GM12878 (cell line): ENCODE measurements around the gene HCK. TPM values are rescaled to one million over a fixed set of nuclear protein-coding genes. Genes with fewer than 3 reads are reported as not detected.

Experiments used
- ATAC-seq: fragments of 200-7000 bp; cut with Tn5 transposase; 3 replicates; pipeline ENCODE4 v1.9.1; 2020; ENCODE audit warnings: mild to moderate bottlenecking, moderate library complexity
- BruUV-seq: library from RNA; stranded (reverse); fragments of 400-500 nt; replicated peaks from 2 replicates; lab custom pipeline; 2021; lab: Mats Ljungman, UMichigan
- CTCF ChIA-PET: fragments of 300-600 bp; sonication (Branson Sonifier 250); formaldehyde crosslinking; extraction: SDS; loops from one replicate; lab custom pipeline; 2021; ENCODE audit warnings: inconsistent platforms; lab: Yijun Ruan, JAX
- POLR2A ChIA-PET: fragments of 350-600 bp; formaldehyde crosslinking; extraction: SDS; loops from one replicate; lab custom pipeline; 2021; ENCODE audit warnings: inconsistent platforms; lab: Charles Lee
- RAD21 ChIA-PET: fragments of 300-600 bp; sonication (Branson Sonifier 250); formaldehyde crosslinking; loops from one replicate; lab custom pipeline; 2023; ENCODE audit warnings: antibody characterized with exemption; ENCODE audit not compliant: unreplicated experiment; lab: Charles Lee
- SMC1A ChIA-PET: fragments of 300-600 bp; sonication (Branson Sonifier 250); formaldehyde crosslinking; loops from one replicate; lab custom pipeline; 2023; ENCODE audit not compliant: unreplicated experiment, uncharacterized antibody; lab: Charles Lee
- DNase-seq: peaks from one replicate; pipeline ENCODE4 v3.0.0-alpha.2; 2011; ENCODE audit warnings: low read depth, low spot score
- FAIRE-seq: peaks from 3 replicates; lab custom pipeline; 2011; peaks lifted over from hg19 to GRCh38; lab: Jason Lieb, UNC
- H2AFZ ChIP-seq: 2 replicates; pipeline ENCODE4 v1.6.0; 2011; ENCODE audit warnings: low read depth, low read length, control low read depth; ENCODE audit not compliant: control insufficient read depth
- H3K27ac ChIP-seq: 2 replicates; pipeline ENCODE4 v1.5.1; 2011; ENCODE audit warnings: control low read depth; ENCODE audit not compliant: control insufficient read depth, insufficient read depth
- H3K27me3 ChIP-seq, 2 experiments: replicated peaks in 1 of 2; 2 replicates each; pipeline versions ENCODE4 v1.6.0 to v1.6.1; 2011; ENCODE audit warnings: low read length in 1 of 2; ENCODE audit not compliant: control insufficient read depth in 2 of 2, insufficient read depth in 2 of 2
- H3K36me3 ChIP-seq, 2 experiments: 2 replicates each; pipeline ENCODE4 v1.5.1; 2011; ENCODE audit warnings: low read length in 1 of 2; ENCODE audit not compliant: control insufficient read depth in 2 of 2, insufficient read depth in 2 of 2
- H3K4me1 ChIP-seq: 2 replicates; pipeline ENCODE4 v1.6.1; 2011; ENCODE audit warnings: mild to moderate bottlenecking, low read length, moderate library complexity, mixed read lengths; ENCODE audit not compliant: control insufficient read depth, insufficient read depth
- H3K4me2 ChIP-seq: 2 replicates; pipeline ENCODE4 v1.6.0; 2011; ENCODE audit warnings: control low read depth; ENCODE audit not compliant: control insufficient read depth, insufficient read depth
- H3K4me3 ChIP-seq: fragments of 200-600 bp; sonication (generic); 2 replicates; pipeline ENCODE4 v1.5.1; 2016
- H3K79me2 ChIP-seq: 2 replicates; pipeline ENCODE4 v1.6.0; 2011; ENCODE audit warnings: low read length; ENCODE audit not compliant: control insufficient read depth, insufficient read depth
- H3K9ac ChIP-seq: 2 replicates; pipeline ENCODE4 v1.8.0; 2011; ENCODE audit warnings: low read length, control low read depth, mixed read lengths; ENCODE audit not compliant: control insufficient read depth, insufficient read depth
- H3K9me3 ChIP-seq: replicated peaks from 3 replicates; pipeline ENCODE4 v1.5.1; 2011; ENCODE audit warnings: mild to moderate bottlenecking, low read length; ENCODE audit not compliant: control insufficient read depth, insufficient read depth
- H4K20me1 ChIP-seq: 2 replicates; pipeline ENCODE4 v1.6.0; 2011; ENCODE audit not compliant: control insufficient read depth, insufficient read depth
- BRCA1 ChIP-seq: IDR thresholded peaks from 2 replicates; pipeline ENCODE4 v1.6.1; 2011; ENCODE audit warnings: low read depth, low read length, improper control_type of control experiment
- ETV6 ChIP-seq, 2 experiments: fragments of 450-650 bp in 1 of 2; IDR thresholded peaks in 1 of 2; conservative IDR thresholded peaks in 1 of 2; 2 replicates each; pipeline ENCODE4 v1.6.1; 2014; ENCODE audit warnings: antibody characterized with exemption in 1 of 2, borderline replicate concordance in 1 of 2, low read depth in 1 of 2, mild to moderate bottlenecking in 1 of 2, moderate library complexity in 1 of 2
- NFYA ChIP-seq: IDR thresholded peaks from 2 replicates; pipeline ENCODE4 v1.6.1; 2011; ENCODE audit warnings: low read depth, mild to moderate bottlenecking, low read length, improper control_type of control experiment, borderline replicate concordance
- NRF1 ChIP-seq: conservative IDR thresholded peaks from 2 replicates; pipeline ENCODE4 v1.6.1; 2011; ENCODE audit warnings: mild to moderate bottlenecking, low read depth, low read length, improper control_type of control experiment
- RAD51 ChIP-seq: fragments of 450-650 bp; IDR thresholded peaks from 2 replicates; pipeline ENCODE4 v1.6.1; 2016; ENCODE audit warnings: moderate library complexity, mild to moderate bottlenecking, inconsistent platforms
- RCOR1 ChIP-seq: conservative IDR thresholded peaks from 2 replicates; pipeline ENCODE4 v1.6.1; 2012; ENCODE audit warnings: low read depth, low read length, improper control_type of control experiment
- ZNF622 ChIP-seq: fragments of 450-650 bp; IDR thresholded peaks from 2 replicates; pipeline ENCODE4 v1.6.1; 2017; ENCODE audit warnings: mild to moderate bottlenecking, inconsistent platforms
- ZZZ3 ChIP-seq: IDR thresholded peaks from 2 replicates; pipeline ENCODE4 v1.6.1; 2011; ENCODE audit warnings: low read depth; ENCODE audit not compliant: control insufficient read depth, insufficient read length
- WGBS: methylation state at CpG from one replicate; pipeline ENCODE4 v1.1.6; 2016; ENCODE audit warnings: low lambda C conversion rate; ENCODE audit not compliant: insufficient replicate concordance, insufficient coverage; ENCODE audit errors: missing lambda C conversion rate; 5-methylcytosine and 5-hydroxymethylcytosine counted together
- in situ Hi-C: fragments of 300-500 bp; cut with MboI; formaldehyde crosslinking; loops from 9 replicates; pipeline ENCODE4 v1.14.3; 2018; ENCODE audit warnings: mixed read lengths
- intact Hi-C: fragments of 100-400 bp; cut with micrococcal nuclease; formaldehyde crosslinking; loops from one replicate; pipeline ENCODE4 v1.14.2; 2022; ENCODE audit not compliant: unreplicated experiment
- polyA plus RNA-seq, 11 experiments: library from polyadenylated mRNA; depleted of rRNA in 4 of 11; unstranded in 6 of 11; stranded (reverse) in 5 of 11; fragments of >200 nt; fragmentation: Nextera tagmentation in 4 of 11; fragmentation: Illumina TruSeq in 1 of 11; extraction: Ambion mirVana in 4 of 11; extraction: Trizol in 1 of 11; gene quantifications; 1 replicate in 1 of 11; 2 replicates in 10 of 11; pipeline versions ENCODE4 v1.2.1 to v1.2.3, GENCODE V29; 2011 to 2016; ENCODE audit warnings: inconsistent platforms in 2 of 11, missing spikeins in 2 of 11, low read depth in 1 of 11
- total RNA-seq, 4 experiments: library from RNA; depleted of rRNA in 3 of 4; stranded (reverse); fragments of >200 nt in 3 of 4; fragmentation: Illumina TruSeq in 1 of 4; extraction: Trizol in 1 of 4; gene quantifications; 2 replicates each; pipeline versions ENCODE4 v1.2.1 to v1.2.3, GENCODE V29; 2013 to 2021
- TF ChIP-seq, protein P1 (sequence below): fragments of 450-650 bp; IDR thresholded peaks from 2 replicates; pipeline ENCODE4 v1.6.1; 2017; ENCODE audit warnings: mild to moderate bottlenecking, moderate library complexity
- TF ChIP-seq, protein P2 (sequence below): IDR thresholded peaks from 2 replicates; pipeline ENCODE4 v1.6.1; 2011; ENCODE audit warnings: low read depth, mild to moderate bottlenecking, low read length, moderate library complexity, borderline replicate concordance; ENCODE audit errors: extremely low read depth
- TF ChIP-seq, protein P3 (sequence below): fragments of 450-650 bp; IDR thresholded peaks from 2 replicates; pipeline ENCODE4 v1.6.1; 2017; ENCODE audit warnings: mild to moderate bottlenecking, low read depth, inconsistent platforms; ENCODE audit not compliant: poor library complexity, severe bottlenecking

HCK gene
- total and polyA plus RNA-seq, 10 of the 15 experiments (the other 5 are each of a cell fraction or from before 2014, with no cell fraction given), result 1.3 to 30.3 (median 18.5) TPM

DNA sequence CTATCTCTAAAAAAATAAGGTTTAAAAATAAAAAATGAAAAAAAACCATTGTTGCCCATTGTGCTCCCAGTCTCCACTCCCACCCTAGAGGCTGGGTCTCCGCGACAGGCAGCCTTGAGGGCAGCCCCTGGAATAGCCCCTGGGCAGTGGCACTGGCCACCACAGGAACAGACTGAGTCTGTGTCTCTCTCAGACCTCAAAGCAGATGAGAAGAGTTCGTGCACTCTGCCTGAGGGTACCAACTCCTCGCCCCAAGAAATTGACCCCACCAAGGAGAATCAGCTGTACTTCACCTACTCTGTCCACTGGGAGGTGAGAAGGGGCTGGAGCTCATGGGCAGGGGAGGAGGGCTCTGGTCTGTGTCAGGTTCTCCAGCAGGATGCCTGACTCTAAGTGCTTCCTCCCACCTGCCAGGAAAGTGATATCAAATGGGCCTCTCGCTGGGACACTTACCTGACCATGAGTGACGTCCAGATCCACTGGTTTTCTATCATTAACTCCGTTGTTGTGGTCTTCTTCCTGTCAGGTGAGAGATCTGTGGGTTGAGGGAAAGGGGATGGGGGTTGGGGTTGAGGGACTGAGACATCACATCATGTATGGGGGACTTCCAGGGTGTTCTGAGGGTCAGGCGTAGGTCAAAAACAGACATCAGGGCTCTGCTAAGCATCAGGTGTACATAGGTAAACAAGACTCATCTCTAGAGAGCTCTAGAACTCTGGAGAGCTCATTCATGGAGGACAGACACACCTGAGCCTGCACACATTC is 93.0 kb downstream of the HCK start:
- ChIA-PET CTCF (no interaction called here), RAD21 (no interaction called here)
- no peak overlapping the region for H3K4me3 ChIP-seq

More for the DNA sequence above, 93.0 kb downstream of the HCK start:
- no TSS peak for BruUV-seq
- WGBS, result 93% methylated on average over 8 of the region's 8 CpGs
- Histone ChIP-seq H3K9ac (no peak overlapping the region), H3K27ac (no peak overlapping the region), H3K9me3 (no peaks in the 10 kb centered on the region), H3K4me2 (no peak overlapping the region), H3K79me2 (no peaks in the 10 kb centered on the region), H3K4me1 (no peaks in the 10 kb centered on the region), H2AFZ (no peak overlapping the region), H4K20me1 (no peaks in the 10 kb centered on the region), H3K27me3 (no peaks in the 10 kb centered on the region), H3K36me3 (peaks cover 28 to 40% of the 10 kb centered on the region in 2 experiments)
- ATAC-seq, result no peak
- no peak for DNase-seq
- ChIA-PET SMC1A (no interaction called here), POLR2A (no interaction called here)
- no peak for TF ChIP-seq ZZZ3
- TF ChIP-seq, protein P1, sequence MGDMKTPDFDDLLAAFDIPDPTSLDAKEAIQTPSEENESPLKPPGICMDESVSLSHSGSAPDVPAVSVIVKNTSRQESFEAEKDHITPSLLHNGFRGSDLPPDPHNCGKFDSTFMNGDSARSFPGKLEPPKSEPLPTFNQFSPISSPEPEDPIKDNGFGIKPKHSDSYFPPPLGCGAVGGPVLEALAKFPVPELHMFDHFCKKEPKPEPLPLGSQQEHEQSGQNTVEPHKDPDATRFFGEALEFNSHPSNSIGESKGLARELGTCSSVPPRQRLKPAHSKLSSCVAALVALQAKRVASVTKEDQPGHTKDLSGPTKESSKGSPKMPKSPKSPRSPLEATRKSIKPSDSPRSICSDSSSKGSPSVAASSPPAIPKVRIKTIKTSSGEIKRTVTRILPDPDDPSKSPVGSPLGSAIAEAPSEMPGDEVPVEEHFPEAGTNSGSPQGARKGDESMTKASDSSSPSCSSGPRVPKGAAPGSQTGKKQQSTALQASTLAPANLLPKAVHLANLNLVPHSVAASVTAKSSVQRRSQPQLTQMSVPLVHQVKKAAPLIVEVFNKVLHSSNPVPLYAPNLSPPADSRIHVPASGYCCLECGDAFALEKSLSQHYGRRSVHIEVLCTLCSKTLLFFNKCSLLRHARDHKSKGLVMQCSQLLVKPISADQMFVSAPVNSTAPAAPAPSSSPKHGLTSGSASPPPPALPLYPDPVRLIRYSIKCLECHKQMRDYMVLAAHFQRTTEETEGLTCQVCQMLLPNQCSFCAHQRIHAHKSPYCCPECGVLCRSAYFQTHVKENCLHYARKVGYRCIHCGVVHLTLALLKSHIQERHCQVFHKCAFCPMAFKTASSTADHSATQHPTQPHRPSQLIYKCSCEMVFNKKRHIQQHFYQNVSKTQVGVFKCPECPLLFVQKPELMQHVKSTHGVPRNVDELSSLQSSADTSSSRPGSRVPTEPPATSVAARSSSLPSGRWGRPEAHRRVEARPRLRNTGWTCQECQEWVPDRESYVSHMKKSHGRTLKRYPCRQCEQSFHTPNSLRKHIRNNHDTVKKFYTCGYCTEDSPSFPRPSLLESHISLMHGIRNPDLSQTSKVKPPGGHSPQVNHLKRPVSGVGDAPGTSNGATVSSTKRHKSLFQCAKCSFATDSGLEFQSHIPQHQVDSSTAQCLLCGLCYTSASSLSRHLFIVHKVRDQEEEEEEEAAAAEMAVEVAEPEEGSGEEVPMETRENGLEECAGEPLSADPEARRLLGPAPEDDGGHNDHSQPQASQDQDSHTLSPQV, result no peak
- no peak for TF ChIP-seq ZNF622
- TF ChIP-seq, protein P2, sequence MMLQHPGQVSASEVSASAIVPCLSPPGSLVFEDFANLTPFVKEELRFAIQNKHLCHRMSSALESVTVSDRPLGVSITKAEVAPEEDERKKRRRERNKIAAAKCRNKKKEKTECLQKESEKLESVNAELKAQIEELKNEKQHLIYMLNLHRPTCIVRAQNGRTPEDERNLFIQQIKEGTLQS, result no peak
- no peak for TF ChIP-seq RAD51
- no peak for TF ChIP-seq RCOR1
- no peak for TF ChIP-seq NFYA
- no peak for TF ChIP-seq NRF1
- TF ChIP-seq ETV6 (conservative IDR thresholded peaks at IDR 0.05 in 1 of 2, IDR thresholded peaks at IDR 0.05 in 1 of 2; ENCODE audit: borderline replicate concordance in 1 of 2, low read depth in 1 of 2), result no peak
- TF ChIP-seq, protein P3, sequence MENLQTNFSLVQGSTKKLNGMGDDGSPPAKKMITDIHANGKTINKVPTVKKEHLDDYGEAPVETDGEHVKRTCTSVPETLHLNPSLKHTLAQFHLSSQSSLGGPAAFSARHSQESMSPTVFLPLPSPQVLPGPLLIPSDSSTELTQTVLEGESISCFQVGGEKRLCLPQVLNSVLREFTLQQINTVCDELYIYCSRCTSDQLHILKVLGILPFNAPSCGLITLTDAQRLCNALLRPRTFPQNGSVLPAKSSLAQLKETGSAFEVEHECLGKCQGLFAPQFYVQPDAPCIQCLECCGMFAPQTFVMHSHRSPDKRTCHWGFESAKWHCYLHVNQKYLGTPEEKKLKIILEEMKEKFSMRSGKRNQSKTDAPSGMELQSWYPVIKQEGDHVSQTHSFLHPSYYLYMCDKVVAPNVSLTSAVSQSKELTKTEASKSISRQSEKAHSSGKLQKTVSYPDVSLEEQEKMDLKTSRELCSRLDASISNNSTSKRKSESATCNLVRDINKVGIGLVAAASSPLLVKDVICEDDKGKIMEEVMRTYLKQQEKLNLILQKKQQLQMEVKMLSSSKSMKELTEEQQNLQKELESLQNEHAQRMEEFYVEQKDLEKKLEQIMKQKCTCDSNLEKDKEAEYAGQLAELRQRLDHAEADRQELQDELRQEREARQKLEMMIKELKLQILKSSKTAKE, result no peak
- TF ChIP-seq BRCA1, result no peak
- intact Hi-C loops (no loop called here), in situ Hi-C loops (no loop called here)
- no peak for FAIRE-seq
